H9 (cell line): Measurements from ENCODE around the gene UBA1. TPM values are rescaled to one million over a fixed set of nuclear protein-coding genes. Genes with fewer than 3 reads are reported as not detected.

Experiments used
- DNase-seq: peaks from one replicate; pipeline ENCODE4 v3.0.0-alpha.2; 2017
- H2AFZ ChIP-seq: one replicate; pipeline ENCODE4 v1.6.1; 2013; ENCODE audit warnings: mild to moderate bottlenecking, low read length, control low read depth, moderate library complexity
- H2AK5ac ChIP-seq: 2 replicates; pipeline ENCODE4 v1.6.1; 2013; ENCODE audit warnings: low read length, control low read depth, mixed read lengths; ENCODE audit not compliant: insufficient read length
- H2BK120ac ChIP-seq: one replicate; pipeline ENCODE4 v1.6.1; 2013; ENCODE audit warnings: low read depth, mild to moderate bottlenecking, low read length, control low read depth, inconsistent platforms; ENCODE audit not compliant: poor library complexity, severe bottlenecking
- H2BK12ac ChIP-seq: 2 replicates; pipeline ENCODE4 v1.6.1; 2013; ENCODE audit warnings: low read length, control low read depth, mixed read lengths, low read depth; ENCODE audit not compliant: insufficient read length
- H2BK15ac ChIP-seq: 2 replicates; pipeline ENCODE4 v1.6.1; 2013; ENCODE audit warnings: low read depth, low read length, control low read depth
- H2BK20ac ChIP-seq: one replicate; pipeline ENCODE4 v1.6.1; 2013; ENCODE audit warnings: low read depth, mild to moderate bottlenecking, low read length, control low read depth, inconsistent platforms; ENCODE audit not compliant: poor library complexity, severe bottlenecking
- H2BK5ac ChIP-seq: 2 replicates; pipeline ENCODE4 v1.6.1; 2013; ENCODE audit warnings: low read length, control low read depth, mixed read lengths; ENCODE audit not compliant: insufficient read length
- H3K14ac ChIP-seq: 2 replicates; pipeline ENCODE4 v1.6.1; 2013; ENCODE audit warnings: low read length, control low read depth; ENCODE audit not compliant: insufficient read depth
- H3K18ac ChIP-seq: 2 replicates; pipeline ENCODE4 v1.6.1; 2013; ENCODE audit warnings: low read depth, mild to moderate bottlenecking, mixed read lengths, low read length, control low read depth; ENCODE audit not compliant: insufficient read length
- H3K23ac ChIP-seq: 2 replicates; pipeline ENCODE4 v1.6.1; 2013; ENCODE audit warnings: low read length, control low read depth, mixed read lengths, low read depth; ENCODE audit not compliant: insufficient read length
- H3K23me2 ChIP-seq: 2 replicates; pipeline ENCODE4 v1.6.1; 2013; ENCODE audit warnings: low read depth, mild to moderate bottlenecking, mixed read lengths, low read length, control low read depth; ENCODE audit not compliant: insufficient read length, poor library complexity, severe bottlenecking
- H3K27ac ChIP-seq: 2 replicates; pipeline ENCODE4 v1.5.1; 2013; ENCODE audit warnings: low read length, control low read depth, mixed read lengths, low read depth; ENCODE audit not compliant: insufficient read length
- H3K27me3 ChIP-seq: 2 replicates; pipeline ENCODE4 v1.6.1; 2013; ENCODE audit warnings: low read length, control low read depth, inconsistent platforms; ENCODE audit not compliant: insufficient read depth
- H3K4ac ChIP-seq: 2 replicates; pipeline ENCODE4 v1.6.1; 2013; ENCODE audit warnings: low read depth, mild to moderate bottlenecking, control low read depth, inconsistent platforms, low read length, moderate library complexity
- H3K4me1 ChIP-seq: 2 replicates; pipeline ENCODE4 v1.6.1; 2013; ENCODE audit warnings: low read length, control low read depth, inconsistent platforms; ENCODE audit not compliant: insufficient read depth
- H3K4me2 ChIP-seq: 2 replicates; pipeline ENCODE4 v1.6.1; 2013; ENCODE audit warnings: low read length, control low read depth, mixed read lengths; ENCODE audit not compliant: insufficient read length, insufficient read depth
- H3K56ac ChIP-seq: 2 replicates; pipeline ENCODE4 v1.6.1; 2013; ENCODE audit warnings: low read depth, mild to moderate bottlenecking, mixed read lengths, low read length, control low read depth; ENCODE audit not compliant: insufficient read length
- H3K79me1 ChIP-seq: 2 replicates; pipeline ENCODE4 v1.6.1; 2013; ENCODE audit warnings: low read depth, mild to moderate bottlenecking, moderate library complexity, low read length, control low read depth, inconsistent platforms; ENCODE audit not compliant: insufficient read depth, poor library complexity, severe bottlenecking
- H3K79me2 ChIP-seq: 2 replicates; pipeline ENCODE4 v1.6.1; 2013; ENCODE audit warnings: low read length, control low read depth, inconsistent platforms; ENCODE audit not compliant: insufficient read depth
- H3K9ac ChIP-seq: 2 replicates; pipeline ENCODE4 v1.6.1; 2013; ENCODE audit warnings: low read length, control low read depth, mixed read lengths; ENCODE audit not compliant: insufficient read length; ENCODE audit errors: extremely low read depth
- H3K9me3 ChIP-seq: one replicate; pipeline ENCODE4 v1.6.1; 2013; ENCODE audit warnings: low read depth, low read length, inconsistent platforms; ENCODE audit not compliant: control insufficient read depth
- H3T11ph ChIP-seq: one replicate; pipeline ENCODE4 v1.6.1; 2013; ENCODE audit warnings: mild to moderate bottlenecking, low read length, control low read depth, inconsistent platforms
- H4K20me1 ChIP-seq: one replicate; pipeline ENCODE4 v1.6.1; 2013; ENCODE audit not compliant: control insufficient read depth, insufficient read length, insufficient read depth
- H4K5ac ChIP-seq: 2 replicates; pipeline ENCODE4 v1.6.1; 2013; ENCODE audit warnings: low read depth, mild to moderate bottlenecking, mixed read lengths, low read length, control low read depth; ENCODE audit not compliant: insufficient read length
- H4K8ac ChIP-seq: replicated peaks from 2 replicates; pipeline ENCODE4 v1.6.1; 2013; ENCODE audit warnings: low read length, control low read depth, mixed read lengths, low read depth; ENCODE audit not compliant: insufficient read length
- H4K91ac ChIP-seq: 2 replicates; pipeline ENCODE4 v1.6.1; 2013; ENCODE audit warnings: low read depth, mild to moderate bottlenecking, moderate library complexity, mixed read lengths, low read length, control low read depth; ENCODE audit not compliant: insufficient read length
- H3K27ac Mint-ChIP-seq, 3 experiments: 2 replicates in 2 of 3; 3 replicates in 1 of 3; pipeline ENCODE4 v1.8.0; 2020 to 2021; ENCODE audit warnings: mixed read lengths in 3 of 3, mild to moderate bottlenecking in 1 of 3, moderate library complexity in 1 of 3
- H3K27me3 Mint-ChIP-seq: 2 replicates; pipeline ENCODE4 v1.8.0; 2021; ENCODE audit warnings: low read depth, mild to moderate bottlenecking, moderate library complexity, mixed read lengths
- H3K36me3 Mint-ChIP-seq, 3 experiments: 2 replicates in 2 of 3; 3 replicates in 1 of 3; pipeline ENCODE4 v1.8.0; 2020 to 2021; ENCODE audit warnings: low read depth in 3 of 3, mixed read lengths in 3 of 3; ENCODE audit not compliant: insufficient read depth in 1 of 3
- H3K4me1 Mint-ChIP-seq, 2 experiments: 2 replicates each; pipeline ENCODE4 v1.8.0; 2020; ENCODE audit warnings: mixed read lengths in 2 of 2
- H3K4me3 Mint-ChIP-seq, 2 experiments: 2 replicates in 1 of 2; 3 replicates in 1 of 2; pipeline ENCODE4 v1.8.0; 2020 to 2021; ENCODE audit warnings: mild to moderate bottlenecking in 2 of 2, mixed read lengths in 2 of 2, moderate library complexity in 1 of 2
- H3K9me3 Mint-ChIP-seq, 2 experiments: 2 replicates in 1 of 2; 3 replicates in 1 of 2; pipeline ENCODE4 v1.8.0; 2020; ENCODE audit warnings: mild to moderate bottlenecking in 2 of 2, mixed read lengths in 2 of 2, moderate library complexity in 1 of 2
- CTCF ChIP-seq: fragments of 200-600 bp; sonication (generic); conservative IDR thresholded peaks from 3 replicates; pipeline ENCODE4 v1.8.0; 2021; ENCODE audit warnings: antibody characterized with exemption, mild to moderate bottlenecking
- WGBS: extraction: QIAGEN DNeasy Blood & Tissue Kit; methylation state at CpG from one replicate; pipeline ENCODE4 v1.1.7; 2013; ENCODE audit warnings: missing lambda C conversion rate, low lambda C conversion rate, mixed read lengths; ENCODE audit not compliant: insufficient read length; ENCODE audit errors: extremely low coverage; 5-methylcytosine and 5-hydroxymethylcytosine counted together
- total RNA-seq: library from RNA; stranded (reverse); gene quantifications from 2 replicates; pipeline ENCODE4 v1.2.1, GENCODE V29; 2021

UBA1 gene
- total RNA-seq, 1 experiment from 2014 or later = 427 TPM

GRCh38 chrX:47239898-47240545 lies 46.4 kb downstream of the UBA1 start:
- no peak overlapping the region for H2BK12ac ChIP-seq
- H3K79me1 ChIP-seq = peaks cover 2% of the 10 kb centered on the region
- no peaks in the 10 kb centered on the region for H4K20me1 ChIP-seq
- no CpG with 5 or more reads among the region's 12 CpGs for WGBS
- H2BK20ac ChIP-seq = no peak overlapping the region
- no peak overlapping the region for H2BK15ac ChIP-seq
- H3K4me3 Mint-ChIP-seq = no peak overlapping the region
- H3K79me2 ChIP-seq = peaks cover 11% of the 10 kb centered on the region; the same call in 1 of the 2 replicates
- H3K27me3 ChIP-seq = no peaks in the 10 kb centered on the region
- H4K5ac ChIP-seq = no peak overlapping the region
- H2AK5ac ChIP-seq = no peak overlapping the region
- no peak overlapping the region for H3K18ac ChIP-seq
- H3K27me3 Mint-ChIP-seq = peaks cover 1% of the 10 kb centered on the region; the same call in 1 of the 2 replicates
- H3K14ac ChIP-seq = no peak overlapping the region
- no peak overlapping the region for H4K91ac ChIP-seq
- H2BK5ac ChIP-seq = no peak overlapping the region
- H3T11ph ChIP-seq = no peak overlapping the region
- no peak overlapping the region for H4K8ac ChIP-seq
- no peaks in the 10 kb centered on the region for H3K9me3 ChIP-seq
- H3K23ac ChIP-seq = no peak overlapping the region
- no peak overlapping the region for H3K4me2 ChIP-seq
- H3K36me3 Mint-ChIP-seq = peaks cover 45 to 59% (median 58%) of the 10 kb centered on the region in 3 experiments; a peak in 6 of 7 replicates
- H3K9me3 Mint-ChIP-seq = no peaks in the 10 kb centered on the region; a peak in 1 of 5 replicates
- no peak overlapping the region for H3K9ac ChIP-seq
- H3K27ac ChIP-seq = no peak overlapping the region
- H3K4me1 Mint-ChIP-seq = peaks cover 5 to 11% of the 10 kb centered on the region in 2 experiments
- no peak overlapping the region for H2BK120ac ChIP-seq
- H3K56ac ChIP-seq = no peak overlapping the region
- no peak for DNase-seq
- no peak overlapping the region for H2AFZ ChIP-seq
- H3K4me1 ChIP-seq = no peaks in the 10 kb centered on the region
- H3K4ac ChIP-seq = no peak overlapping the region
- no peak overlapping the region for H3K27ac Mint-ChIP-seq
- no peaks in the 10 kb centered on the region for H3K23me2 ChIP-seq
- TF ChIP-seq CTCF = no peak
